A549 (cell line): ENCODE measurements around the gene HNRNPLL.

Source experiments
- CTCF ChIP-seq: fragments of >200 bp; sonication (Bioruptor Twin); formaldehyde crosslinking; IDR thresholded peaks from 3 replicates; pipeline ENCODE4 v1.5.1; 2016
- ELK1 ChIP-seq: fragments of 150-350 bp; IDR thresholded peaks from 2 replicates; pipeline ENCODE4 v1.6.1; 2014; ENCODE audit warnings: low read depth, mild to moderate bottlenecking, low read length
- EP300 ChIP-seq, 2 experiments: fragments of >200 bp; sonication (Bioruptor Twin); formaldehyde crosslinking; IDR thresholded peaks; 2 replicates in 1 of 2; 3 replicates in 1 of 2; pipeline ENCODE4 v1.6.1; 2016 to 2017
- ESRRA ChIP-seq: fragments of 150-350 bp; IDR thresholded peaks from 2 replicates; pipeline ENCODE4 v1.6.1; 2014; ENCODE audit warnings: mild to moderate bottlenecking, low read length, borderline replicate concordance
- POLR2A ChIP-seq: IDR thresholded peaks from 2 replicates; pipeline ENCODE4 v1.6.1; 2012; ENCODE audit warnings: mild to moderate bottlenecking, low read length
- RARB ChIP-seq: fragments of 250-450 bp; sonication (Bioruptor Pico); IDR thresholded peaks from 2 replicates; pipeline ENCODE4 v1.8.0; 2021; ENCODE audit warnings: mild to moderate bottlenecking, moderate library complexity
- ZFP36 ChIP-seq: fragments of 450-650 bp; IDR thresholded peaks from 2 replicates; pipeline ENCODE4 v1.6.1; 2014; ENCODE audit warnings: borderline replicate concordance; ENCODE audit not compliant: partially characterized antibody

- TF ChIP-seq CTCF (no peak), ELK1 (no peak), RARB (CRISPR knock-in tag) (no peak), EP300 (IDR thresholded peaks at IDR 0.05) (no peak), ESRRA (no peak), POLR2A (no peak), ZFP36 (no peak)
These were observed 56.1 kb downstream of the HNRNPLL start for GRCh38 chr2:38546585-38546984.
